Retina (tissue), 1 donor: ENCODE data around the gene HAGHL.
"Not testable (repeated sequence)": the region's sequence is repeated elsewhere in the genome, so short reads cannot be mapped to it uniquely, and the experiment has no call there.

Source experiments
- DNase-seq: peaks from one replicate; pipeline ENCODE4 v3.0.0-alpha.2; 2016

Gene HAGHL

GRCh38 chr16:760545-761343 lies 33.8 kb downstream of the HAGHL start, which contains the start of gene MSLN:
Gene MSLN, plus strand, starts transcription at chr16:760734. Its CDS starts 1,947 bp downstream, at chr16:762681.
- DNase-seq, result no peak

- no peak for DNase-seq
Observed at GRCh38 chr16:761625-762513, 35.0 kb downstream of the HAGHL start.

GRCh38 chr16:762595-763268 lies 35.8 kb downstream of the HAGHL start:
- DNase-seq, result no peak

GRCh38 chr16:763369-764183 lies 36.7 kb downstream of the HAGHL start:
- no peak for DNase-seq

GRCh38 chr16:764184-764750 lies 37.4 kb downstream of the HAGHL start:
- no peak for DNase-seq

- DNase-seq, result no peak
Observed at GRCh38 chr16:764848-765487, 38.1 kb downstream of the HAGHL start.

- no peak for DNase-seq
Observed at GRCh38 chr16:765488-765865, 38.6 kb downstream of the HAGHL start.

- DNase-seq, result no peak
Observed at GRCh38 chr16:766008-766819, 39.3 kb downstream of the HAGHL start.

GRCh38 chr16:766820-767640 lies 40.1 kb downstream of the HAGHL start:
- DNase-seq, result no peak

- no peak for DNase-seq
Observed at GRCh38 chr16:767743-768235, 40.9 kb downstream of the HAGHL start.

- no peak for DNase-seq
Observed at GRCh38 chr16:768428-768827, 41.5 kb downstream of the HAGHL start.

- no peak for DNase-seq
Observed at GRCh38 chr16:769184-769784, 42.4 kb downstream of the HAGHL start.

- DNase-seq, result no peak
Observed at GRCh38 chr16:769934-770333, 43.0 kb downstream of the HAGHL start.

- DNase-seq, result no peak
Observed at GRCh38 chr16:770411-770810, 43.5 kb downstream of the HAGHL start.

GRCh38 chr16:772959-773358 lies 46.1 kb downstream of the HAGHL start:
- no peak for DNase-seq

- no peak for DNase-seq
Observed at GRCh38 chr16:774086-775001, 47.4 kb downstream of the HAGHL start.

GRCh38 chr16:775236-775796 lies 48.4 kb downstream of the HAGHL start:
- DNase-seq, result no peak

- not testable (repeated sequence) for DNase-seq
Observed at GRCh38 chr16:776298-776697, 49.4 kb downstream of the HAGHL start.
